H7 (cell line): ENCODE data around the gene CCDC194. TPM values are rescaled to one million over a fixed set of nuclear protein-coding genes. Genes with fewer than 3 reads are reported as not detected.

Experiments used
- DNase-seq: peaks from one replicate; pipeline ENCODE4 v3.0.0; 2012
- H3K27me3 ChIP-seq: 2 replicates; pipeline ENCODE4 v1.6.0; 2011; ENCODE audit warnings: mild to moderate bottlenecking, low read length; ENCODE audit not compliant: control insufficient read depth, insufficient read depth
- H3K36me3 ChIP-seq: replicated peaks from 2 replicates; pipeline ENCODE4 v1.5.1; 2011; ENCODE audit warnings: low read length; ENCODE audit not compliant: control insufficient read depth, insufficient read depth
- H3K4me3 ChIP-seq: 2 replicates; pipeline ENCODE4 v1.5.1; 2011; ENCODE audit warnings: low read depth, mild to moderate bottlenecking, control low read depth, low read length, moderate library complexity; ENCODE audit not compliant: insufficient read depth
- total RNA-seq: library from RNA; depleted of rRNA; stranded (reverse); fragments of >200 nt; shearing (Covaris generic); gene quantifications from 2 replicates; pipeline ENCODE4 v1.2.3, GENCODE V29; 2014; rRNA removed

Gene CCDC194
- total RNA-seq, 1 experiment from 2014 or later: 0.42 TPM

DNA sequence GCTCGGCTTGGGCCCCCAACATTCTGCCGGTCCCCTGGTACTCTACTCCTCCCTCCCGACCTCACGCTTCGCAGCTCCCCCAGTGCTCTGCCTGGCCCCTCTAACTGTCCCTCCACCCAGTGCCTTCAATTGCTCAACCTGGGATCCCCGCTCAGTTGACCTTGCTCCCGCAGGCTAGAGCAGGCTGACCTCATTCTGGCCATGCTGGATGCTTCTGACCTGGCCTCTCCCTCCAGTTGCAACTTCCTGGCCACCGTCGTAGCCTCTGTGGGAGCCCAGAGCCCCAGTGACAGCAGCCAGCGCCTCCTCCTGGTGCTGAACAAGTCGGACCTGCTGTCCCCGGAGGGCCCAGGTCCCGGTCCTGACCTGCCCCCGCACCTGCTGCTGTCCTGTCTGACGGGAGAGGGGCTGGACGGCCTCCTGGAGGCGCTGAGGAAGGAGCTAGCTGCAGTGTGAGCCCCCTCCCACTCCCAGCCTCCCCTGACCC lies 53.1 kb downstream of the CCDC194 start:
- no peak for DNase-seq
- Histone ChIP-seq H3K27me3 (no peaks in the 10 kb centered on the region), H3K36me3 (peaks cover 4% of the 10 kb centered on the region), H3K4me3 (no peak overlapping the region)

Other genes starting within 250 kb of the CCDC194 start
- 6.9 and 14.4 TPM in 2 replicates for gene USE1, start 178.8 kb downstream of the CCDC194 start, total RNA-seq
- 13.0 and 18.3 TPM in 2 replicates for gene OCEL1, start 168.0 kb downstream of the CCDC194 start, total RNA-seq
- 232 and 246 TPM in 2 replicates for gene NR2F6, start 148.3 kb downstream of the CCDC194 start, total RNA-seq
- gene USHBP1, start 129.5 kb downstream of the CCDC194 start, total RNA-seq: 7.5 and 13.6 TPM in 2 replicates
- gene BABAM1, start 126.8 kb downstream of the CCDC194 start, total RNA-seq: 186 and 194 TPM in 2 replicates
- gene ANKLE1, start 112.3 kb downstream of the CCDC194 start, total RNA-seq: 18.0 and 22.7 TPM in 2 replicates
- 13.6 and 15.1 TPM in 2 replicates for gene ABHD8, start 90.8 kb downstream of the CCDC194 start, total RNA-seq
- 76.7 and 121 TPM in 2 replicates for gene MRPL34, start 88.3 kb downstream of the CCDC194 start, total RNA-seq
- gene DDA1, start 84.6 kb downstream of the CCDC194 start, total RNA-seq: 32.8 and 50.8 TPM in 2 replicates
- gene ANO8, start 59.3 kb downstream of the CCDC194 start, total RNA-seq: 6.9 and 7.5 TPM in 2 replicates
- gene GTPBP3, start 56.6 kb downstream of the CCDC194 start, total RNA-seq: 63.0 and 64.9 TPM in 2 replicates
- gene PLVAP, start 16.9 kb downstream of the CCDC194 start, total RNA-seq: not detected in 2 replicates
- gene BST2, start 11.4 kb upstream of the CCDC194 start, total RNA-seq: 203 and 204 TPM in 2 replicates
- 75.1 and 91.4 TPM in 2 replicates for gene MVB12A, start 25.9 kb upstream of the CCDC194 start, total RNA-seq
- not detected in 2 replicates for gene TMEM221, start 54.5 kb upstream of the CCDC194 start, total RNA-seq
- gene NXNL1, start 66.7 kb upstream of the CCDC194 start, total RNA-seq: not detected in 2 replicates
- gene SLC27A1, start 76.3 kb upstream of the CCDC194 start, total RNA-seq: 5.3 and 8.6 TPM in 2 replicates
- gene PGLS, start 117.5 kb upstream of the CCDC194 start, total RNA-seq: 71.0 and 73.6 TPM in 2 replicates
- gene COLGALT1, start 161.5 kb upstream of the CCDC194 start, total RNA-seq: 49.5 and 52.0 TPM in 2 replicates